H9 (cell line): Measurements from ENCODE around the gene GPR150. TPM values are rescaled to one million over a fixed set of nuclear protein-coding genes. Genes with fewer than 3 reads are reported as not detected.

ENCODE experiments used
- DNase-seq: peaks from one replicate; pipeline ENCODE4 v3.0.0-alpha.2; 2017
- H2AFZ ChIP-seq: one replicate; pipeline ENCODE4 v1.6.1; 2013; ENCODE audit warnings: mild to moderate bottlenecking, low read length, control low read depth, moderate library complexity
- H2AK5ac ChIP-seq: 2 replicates; pipeline ENCODE4 v1.6.1; 2013; ENCODE audit warnings: low read length, control low read depth, mixed read lengths; ENCODE audit not compliant: insufficient read length
- H2BK120ac ChIP-seq: one replicate; pipeline ENCODE4 v1.6.1; 2013; ENCODE audit warnings: low read depth, mild to moderate bottlenecking, low read length, control low read depth, inconsistent platforms; ENCODE audit not compliant: poor library complexity, severe bottlenecking
- H2BK12ac ChIP-seq: 2 replicates; pipeline ENCODE4 v1.6.1; 2013; ENCODE audit warnings: low read length, control low read depth, mixed read lengths, low read depth; ENCODE audit not compliant: insufficient read length
- H2BK15ac ChIP-seq: 2 replicates; pipeline ENCODE4 v1.6.1; 2013; ENCODE audit warnings: low read depth, low read length, control low read depth
- H2BK20ac ChIP-seq: one replicate; pipeline ENCODE4 v1.6.1; 2013; ENCODE audit warnings: low read depth, mild to moderate bottlenecking, low read length, control low read depth, inconsistent platforms; ENCODE audit not compliant: poor library complexity, severe bottlenecking
- H2BK5ac ChIP-seq: 2 replicates; pipeline ENCODE4 v1.6.1; 2013; ENCODE audit warnings: low read length, control low read depth, mixed read lengths; ENCODE audit not compliant: insufficient read length
- H3K14ac ChIP-seq: 2 replicates; pipeline ENCODE4 v1.6.1; 2013; ENCODE audit warnings: low read length, control low read depth; ENCODE audit not compliant: insufficient read depth
- H3K18ac ChIP-seq: 2 replicates; pipeline ENCODE4 v1.6.1; 2013; ENCODE audit warnings: low read depth, mild to moderate bottlenecking, mixed read lengths, low read length, control low read depth; ENCODE audit not compliant: insufficient read length
- H3K23ac ChIP-seq: 2 replicates; pipeline ENCODE4 v1.6.1; 2013; ENCODE audit warnings: low read length, control low read depth, mixed read lengths, low read depth; ENCODE audit not compliant: insufficient read length
- H3K23me2 ChIP-seq: 2 replicates; pipeline ENCODE4 v1.6.1; 2013; ENCODE audit warnings: low read depth, mild to moderate bottlenecking, mixed read lengths, low read length, control low read depth; ENCODE audit not compliant: insufficient read length, poor library complexity, severe bottlenecking
- H3K27ac ChIP-seq: 2 replicates; pipeline ENCODE4 v1.5.1; 2013; ENCODE audit warnings: low read length, control low read depth, mixed read lengths, low read depth; ENCODE audit not compliant: insufficient read length
- H3K27me3 ChIP-seq: 2 replicates; pipeline ENCODE4 v1.6.1; 2013; ENCODE audit warnings: low read length, control low read depth, inconsistent platforms; ENCODE audit not compliant: insufficient read depth
- H3K4ac ChIP-seq: 2 replicates; pipeline ENCODE4 v1.6.1; 2013; ENCODE audit warnings: low read depth, mild to moderate bottlenecking, control low read depth, inconsistent platforms, low read length, moderate library complexity
- H3K4me1 ChIP-seq: 2 replicates; pipeline ENCODE4 v1.6.1; 2013; ENCODE audit warnings: low read length, control low read depth, inconsistent platforms; ENCODE audit not compliant: insufficient read depth
- H3K4me2 ChIP-seq: 2 replicates; pipeline ENCODE4 v1.6.1; 2013; ENCODE audit warnings: low read length, control low read depth, mixed read lengths; ENCODE audit not compliant: insufficient read length, insufficient read depth
- H3K56ac ChIP-seq: 2 replicates; pipeline ENCODE4 v1.6.1; 2013; ENCODE audit warnings: low read depth, mild to moderate bottlenecking, mixed read lengths, low read length, control low read depth; ENCODE audit not compliant: insufficient read length
- H3K79me1 ChIP-seq: 2 replicates; pipeline ENCODE4 v1.6.1; 2013; ENCODE audit warnings: low read depth, mild to moderate bottlenecking, moderate library complexity, low read length, control low read depth, inconsistent platforms; ENCODE audit not compliant: insufficient read depth, poor library complexity, severe bottlenecking
- H3K79me2 ChIP-seq: 2 replicates; pipeline ENCODE4 v1.6.1; 2013; ENCODE audit warnings: low read length, control low read depth, inconsistent platforms; ENCODE audit not compliant: insufficient read depth
- H3K9ac ChIP-seq: 2 replicates; pipeline ENCODE4 v1.6.1; 2013; ENCODE audit warnings: low read length, control low read depth, mixed read lengths; ENCODE audit not compliant: insufficient read length; ENCODE audit errors: extremely low read depth
- H3K9me3 ChIP-seq: one replicate; pipeline ENCODE4 v1.6.1; 2013; ENCODE audit warnings: low read depth, low read length, inconsistent platforms; ENCODE audit not compliant: control insufficient read depth
- H3T11ph ChIP-seq: one replicate; pipeline ENCODE4 v1.6.1; 2013; ENCODE audit warnings: mild to moderate bottlenecking, low read length, control low read depth, inconsistent platforms
- H4K20me1 ChIP-seq: one replicate; pipeline ENCODE4 v1.6.1; 2013; ENCODE audit not compliant: control insufficient read depth, insufficient read length, insufficient read depth
- H4K5ac ChIP-seq: 2 replicates; pipeline ENCODE4 v1.6.1; 2013; ENCODE audit warnings: low read depth, mild to moderate bottlenecking, mixed read lengths, low read length, control low read depth; ENCODE audit not compliant: insufficient read length
- H4K8ac ChIP-seq: replicated peaks from 2 replicates; pipeline ENCODE4 v1.6.1; 2013; ENCODE audit warnings: low read length, control low read depth, mixed read lengths, low read depth; ENCODE audit not compliant: insufficient read length
- H4K91ac ChIP-seq: 2 replicates; pipeline ENCODE4 v1.6.1; 2013; ENCODE audit warnings: low read depth, mild to moderate bottlenecking, moderate library complexity, mixed read lengths, low read length, control low read depth; ENCODE audit not compliant: insufficient read length
- H3K27ac Mint-ChIP-seq, 3 experiments: 2 replicates in 2 of 3; 3 replicates in 1 of 3; pipeline ENCODE4 v1.8.0; 2020 to 2021; ENCODE audit warnings: mixed read lengths in 3 of 3, mild to moderate bottlenecking in 1 of 3, moderate library complexity in 1 of 3
- H3K27me3 Mint-ChIP-seq: 2 replicates; pipeline ENCODE4 v1.8.0; 2021; ENCODE audit warnings: low read depth, mild to moderate bottlenecking, moderate library complexity, mixed read lengths
- H3K36me3 Mint-ChIP-seq, 3 experiments: 2 replicates in 2 of 3; 3 replicates in 1 of 3; pipeline ENCODE4 v1.8.0; 2020 to 2021; ENCODE audit warnings: low read depth in 3 of 3, mixed read lengths in 3 of 3; ENCODE audit not compliant: insufficient read depth in 1 of 3
- H3K4me1 Mint-ChIP-seq, 2 experiments: 2 replicates each; pipeline ENCODE4 v1.8.0; 2020; ENCODE audit warnings: mixed read lengths in 2 of 2
- H3K4me3 Mint-ChIP-seq, 2 experiments: 2 replicates in 1 of 2; 3 replicates in 1 of 2; pipeline ENCODE4 v1.8.0; 2020 to 2021; ENCODE audit warnings: mild to moderate bottlenecking in 2 of 2, mixed read lengths in 2 of 2, moderate library complexity in 1 of 2
- H3K9me3 Mint-ChIP-seq, 2 experiments: 2 replicates in 1 of 2; 3 replicates in 1 of 2; pipeline ENCODE4 v1.8.0; 2020; ENCODE audit warnings: mild to moderate bottlenecking in 2 of 2, mixed read lengths in 2 of 2, moderate library complexity in 1 of 2
- WGBS: extraction: QIAGEN DNeasy Blood & Tissue Kit; methylation state at CpG from one replicate; pipeline ENCODE4 v1.1.7; 2013; ENCODE audit warnings: missing lambda C conversion rate, low lambda C conversion rate, mixed read lengths; ENCODE audit not compliant: insufficient read length; ENCODE audit errors: extremely low coverage; 5-methylcytosine and 5-hydroxymethylcytosine counted together
- total RNA-seq: library from RNA; stranded (reverse); gene quantifications from 2 replicates; pipeline ENCODE4 v1.2.1, GENCODE V29; 2021
- TF ChIP-seq, protein P1 (sequence below): fragments of 200-600 bp; sonication (generic); conservative IDR thresholded peaks from 3 replicates; pipeline ENCODE4 v1.8.0; 2021; ENCODE audit warnings: antibody characterized with exemption, mild to moderate bottlenecking

Gene GPR150
- total RNA-seq, 1 experiment from 2014 or later = not detected

GRCh38 chr5:95641741-95642220 lies 21.9 kb downstream of the GPR150 start:
- H3K14ac ChIP-seq = no peak overlapping the region
- H4K91ac ChIP-seq = no peak overlapping the region
- H3K23ac ChIP-seq = no peak overlapping the region
- no peak overlapping the region for H3K4me3 Mint-ChIP-seq
- no peak overlapping the region for H2BK15ac ChIP-seq
- H3K9me3 Mint-ChIP-seq = no peaks in the 10 kb centered on the region; a peak in 1 of 5 replicates
- TF ChIP-seq, protein P1, sequence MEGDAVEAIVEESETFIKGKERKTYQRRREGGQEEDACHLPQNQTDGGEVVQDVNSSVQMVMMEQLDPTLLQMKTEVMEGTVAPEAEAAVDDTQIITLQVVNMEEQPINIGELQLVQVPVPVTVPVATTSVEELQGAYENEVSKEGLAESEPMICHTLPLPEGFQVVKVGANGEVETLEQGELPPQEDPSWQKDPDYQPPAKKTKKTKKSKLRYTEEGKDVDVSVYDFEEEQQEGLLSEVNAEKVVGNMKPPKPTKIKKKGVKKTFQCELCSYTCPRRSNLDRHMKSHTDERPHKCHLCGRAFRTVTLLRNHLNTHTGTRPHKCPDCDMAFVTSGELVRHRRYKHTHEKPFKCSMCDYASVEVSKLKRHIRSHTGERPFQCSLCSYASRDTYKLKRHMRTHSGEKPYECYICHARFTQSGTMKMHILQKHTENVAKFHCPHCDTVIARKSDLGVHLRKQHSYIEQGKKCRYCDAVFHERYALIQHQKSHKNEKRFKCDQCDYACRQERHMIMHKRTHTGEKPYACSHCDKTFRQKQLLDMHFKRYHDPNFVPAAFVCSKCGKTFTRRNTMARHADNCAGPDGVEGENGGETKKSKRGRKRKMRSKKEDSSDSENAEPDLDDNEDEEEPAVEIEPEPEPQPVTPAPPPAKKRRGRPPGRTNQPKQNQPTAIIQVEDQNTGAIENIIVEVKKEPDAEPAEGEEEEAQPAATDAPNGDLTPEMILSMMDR = no peak
- H3K18ac ChIP-seq = no peak overlapping the region
- H3K27ac Mint-ChIP-seq = no peak overlapping the region
- no peaks in the 10 kb centered on the region for H3K79me2 ChIP-seq
- DNase-seq = no peak
- H3K27me3 Mint-ChIP-seq = peaks cover 2% of the 10 kb centered on the region; the same call in 1 of the 2 replicates
- no peaks in the 10 kb centered on the region for H3K79me1 ChIP-seq
- H2BK20ac ChIP-seq = no peak overlapping the region
- no peak overlapping the region for H3K4me2 ChIP-seq
- H3K9ac ChIP-seq = no peak overlapping the region
- H4K8ac ChIP-seq = no peak overlapping the region
- H4K20me1 ChIP-seq = no peaks in the 10 kb centered on the region
- peaks cover 2% of the 10 kb centered on the region for H3K23me2 ChIP-seq
- no peaks in the 10 kb centered on the region for H3K36me3 Mint-ChIP-seq
- H3K27ac ChIP-seq = no peak overlapping the region
- H2BK120ac ChIP-seq = no peak overlapping the region
- peaks cover 0 to 4% of the 10 kb centered on the region in 2 experiments; a peak in 1 of 4 replicates for H3K4me1 Mint-ChIP-seq
- H4K5ac ChIP-seq = no peak overlapping the region
- H2AFZ ChIP-seq = no peak overlapping the region
- no peak overlapping the region for H2AK5ac ChIP-seq
- H3K56ac ChIP-seq = no peak overlapping the region
- no peak overlapping the region for H2BK12ac ChIP-seq
- no peaks in the 10 kb centered on the region for H3K9me3 ChIP-seq
- H3K4ac ChIP-seq = no peak overlapping the region
- WGBS = no CpG with 5 or more reads among the region's 5 CpGs
- no peak overlapping the region for H2BK5ac ChIP-seq
- no peak overlapping the region for H3T11ph ChIP-seq
- no peaks in the 10 kb centered on the region for H3K27me3 ChIP-seq
- H3K4me1 ChIP-seq = no peaks in the 10 kb centered on the region
